Measurements from ENCODE around the gene NUTM2F. TPM values are rescaled to one million over a fixed set of nuclear protein-coding genes. Genes with fewer than 3 reads are reported as not detected.
"Not testable (repeated sequence)": the region's sequence is repeated elsewhere in the genome, so short reads cannot be mapped to it uniquely, and the experiment has no call there.

The NUTM2F gene
- total RNA-seq, 2 donors from 2014 or later: not detected

GRCh38 chr9:94325583-94325982 lies 2.9 kb downstream of the NUTM2F start:
- H3K9me3 ChIP-seq, H3K4me1 ChIP-seq, H3K4me3 ChIP-seq, H3K36me3 ChIP-seq, H3K27me3 ChIP-seq, H3K27ac ChIP-seq: not testable (repeated sequence)
- DNase-seq (ENCODE audit: low spot score): peak; percentile 1

- not testable (repeated sequence) for H3K9me3 ChIP-seq; H3K4me3 ChIP-seq; H3K27ac ChIP-seq; H3K4me1 ChIP-seq; H3K27me3 ChIP-seq; H3K36me3 ChIP-seq; DNase-seq (ENCODE audit: low spot score)
These were observed 5.2 kb downstream of the NUTM2F start for GRCh38 chr9:94323153-94323798.

GRCh38 chr9:94322342-94322940 lies 6.0 kb downstream of the NUTM2F start:
- H3K9me3 ChIP-seq; H3K27me3 ChIP-seq; DNase-seq (ENCODE audit: low spot score); H3K27ac ChIP-seq; H3K36me3 ChIP-seq; H3K4me1 ChIP-seq; H3K4me3 ChIP-seq: not testable (repeated sequence)

GRCh38 chr9:94317949-94318657 lies 10.3 kb downstream of the NUTM2F start:
- not testable (repeated sequence) for DNase-seq (ENCODE audit: low spot score); H3K27ac ChIP-seq; H3K9me3 ChIP-seq; H3K27me3 ChIP-seq; H3K36me3 ChIP-seq; H3K4me3 ChIP-seq; H3K4me1 ChIP-seq

GRCh38 chr9:94316236-94316635 lies 12.2 kb downstream of the NUTM2F start:
- not testable (repeated sequence) for H3K27ac ChIP-seq; H3K27me3 ChIP-seq; H3K4me1 ChIP-seq; H3K36me3 ChIP-seq; H3K4me3 ChIP-seq; DNase-seq (ENCODE audit: low spot score); H3K9me3 ChIP-seq

GRCh38 chr9:94315034-94315984 lies 13.1 kb downstream of the NUTM2F start:
- not testable (repeated sequence) for H3K4me3 ChIP-seq; H3K27me3 ChIP-seq; H3K4me1 ChIP-seq; H3K36me3 ChIP-seq; DNase-seq (ENCODE audit: low spot score); H3K27ac ChIP-seq; H3K9me3 ChIP-seq

- no peaks in the 10 kb centered on the region for H3K9me3 ChIP-seq
- no peaks in the 10 kb centered on the region for H3K27me3 ChIP-seq
- no peak overlapping the region for H3K4me3 ChIP-seq
- no peak for DNase-seq (ENCODE audit: low spot score)
- H3K36me3 ChIP-seq: peaks cover 6% of the 10 kb centered on the region
- no peak for TF ChIP-seq CTCF (IDR thresholded peaks at IDR 0.05)
- no peak overlapping the region for H3K27ac ChIP-seq
- no peaks in the 10 kb centered on the region for H3K4me1 ChIP-seq
These were observed 25.1 kb downstream of the NUTM2F start for GRCh38 chr9:94303321-94303720.

GRCh38 chr9:94302426-94302825 lies 26.0 kb downstream of the NUTM2F start:
- no peak overlapping the region for H3K4me3 ChIP-seq
- DNase-seq (ENCODE audit: low spot score): no peak
- no peaks in the 10 kb centered on the region for H3K4me1 ChIP-seq
- H3K36me3 ChIP-seq: peaks cover 6% of the 10 kb centered on the region
- TF ChIP-seq CTCF (IDR thresholded peaks at IDR 0.05): no peak
- no peaks in the 10 kb centered on the region for H3K9me3 ChIP-seq
- H3K27ac ChIP-seq: no peak overlapping the region
- H3K27me3 ChIP-seq: no peaks in the 10 kb centered on the region
